ENCODE results near the gene ATAD3C. TPM values are rescaled to one million over a fixed set of nuclear protein-coding genes. Genes with fewer than 3 reads are reported as not detected.
"Not testable (repeated sequence)": the region's sequence is repeated elsewhere in the genome, so short reads cannot be mapped to it uniquely, and the experiment has no call there.

Gene ATAD3C
- total RNA-seq, 1 experiment from 2014 or later, result not detected

DNA sequence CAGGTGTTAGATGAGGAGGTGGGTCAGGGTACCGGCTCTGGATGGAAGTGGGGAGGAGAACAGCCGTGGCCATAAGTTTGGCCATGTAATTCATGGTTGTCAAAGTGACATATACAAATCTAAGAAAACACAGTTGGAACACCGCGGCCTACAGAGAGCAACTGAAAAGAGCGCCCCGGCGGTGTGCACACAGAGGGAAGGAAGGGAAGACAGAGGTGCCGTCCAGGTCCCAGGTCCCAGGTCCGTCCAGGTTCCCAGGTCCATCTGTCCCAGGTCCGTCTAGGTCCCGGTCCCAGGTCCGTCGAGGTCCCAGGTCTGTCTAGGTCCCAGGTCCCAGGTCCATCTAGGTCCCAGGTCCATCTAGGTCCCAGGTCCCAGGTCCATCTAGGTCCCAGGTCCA, 37.9 kb upstream of the ATAD3C start:
- DNase-seq (ENCODE audit: low read depth in 1 of 2, low spot score in 2 of 2), result no peak
- Histone ChIP-seq H3K27me3 (replicated peaks) (no peaks in the 10 kb centered on the region), H3K36me3 (peaks cover 22% of the 10 kb centered on the region), H3K9me3 (replicated peaks) (0 out of 2 replicates have a peak, but pooled peaks cover 2% of the 10 kb centered on the region), H3K4me1 (replicated peaks) (peaks cover 8% of the 10 kb centered on the region), H3K27ac (no peak overlapping the region), H3K4me3 (no peak overlapping the region)

DNA sequence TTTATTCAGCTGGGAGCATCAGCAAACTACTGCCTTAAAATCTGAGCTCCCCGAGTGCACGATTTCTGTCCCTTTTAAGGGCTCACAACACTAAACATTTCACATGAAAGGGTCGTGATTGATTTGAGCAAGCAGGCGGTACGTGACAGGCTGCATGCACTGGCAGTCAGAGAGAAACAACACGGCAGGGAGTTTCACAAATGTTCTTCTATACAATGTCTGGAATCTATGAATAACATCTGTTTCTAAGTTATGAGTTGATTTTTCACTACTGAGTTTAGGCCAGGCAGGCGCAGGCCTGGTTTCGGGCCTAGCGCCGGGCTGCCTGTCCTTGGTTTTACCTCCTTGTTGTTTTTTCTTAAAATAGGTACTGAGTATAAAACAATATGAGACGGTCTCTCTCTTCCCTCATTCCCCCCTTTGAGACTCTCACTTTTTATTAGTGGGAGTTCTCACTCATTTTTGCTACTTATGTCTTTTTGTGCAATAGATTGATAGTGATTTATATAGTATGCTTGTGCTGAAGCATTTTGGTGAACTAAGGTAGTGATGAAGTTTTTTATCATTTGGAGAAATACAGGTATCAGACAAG, 37.1 kb upstream of the ATAD3C start:
- not testable (repeated sequence) for H3K27ac ChIP-seq; H3K27me3 ChIP-seq (replicated peaks); H3K4me1 ChIP-seq (replicated peaks); H3K4me3 ChIP-seq; H3K9me3 ChIP-seq (replicated peaks); DNase-seq (ENCODE audit: low read depth in 1 of 2, low spot score in 2 of 2)
- peaks cover 15% of the 10 kb centered on the region for H3K36me3 ChIP-seq

DNA sequence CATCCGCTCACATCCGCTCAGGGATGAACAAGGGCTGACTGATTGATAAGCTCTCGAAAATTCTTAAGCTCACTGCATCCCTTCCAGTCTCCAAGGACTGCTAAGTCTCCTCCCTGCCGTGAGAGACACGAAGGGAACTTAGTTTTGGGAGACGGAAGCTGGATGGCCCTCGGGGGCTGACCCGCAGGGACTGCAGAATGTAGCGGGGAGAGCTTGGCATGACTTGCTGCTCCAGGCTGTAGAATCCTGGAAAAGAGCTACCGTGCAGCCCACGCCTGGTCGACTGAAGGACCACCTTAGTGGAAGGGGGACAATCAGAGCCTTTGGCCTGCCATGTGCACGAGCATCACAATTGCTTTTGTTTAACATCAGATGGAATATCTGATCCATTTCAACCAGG, 33.7 kb upstream of the ATAD3C start:
- H3K4me1 ChIP-seq (replicated peaks), result no peaks in the 10 kb centered on the region; the same call in 1 of the 2 replicates
- no peaks in the 10 kb centered on the region for H3K36me3 ChIP-seq
- no peaks in the 10 kb centered on the region for H3K27me3 ChIP-seq (replicated peaks)
- H3K27ac ChIP-seq, result no peak overlapping the region
- no peak for DNase-seq (ENCODE audit: low read depth in 1 of 2, low spot score in 2 of 2)
- no peak overlapping the region for H3K4me3 ChIP-seq
- 0 out of 2 replicates have a peak, but pooled peaks cover 2% of the 10 kb centered on the region for H3K9me3 ChIP-seq (replicated peaks)

- not testable (repeated sequence) for DNase-seq (ENCODE audit: low read depth in 1 of 2, low spot score in 2 of 2); H3K27ac ChIP-seq; H3K4me3 ChIP-seq; H3K4me1 ChIP-seq (replicated peaks); H3K36me3 ChIP-seq; H3K9me3 ChIP-seq (replicated peaks); H3K27me3 ChIP-seq (replicated peaks)
Measured at GRCh38 chr1:1417396-1417795, 32.1 kb upstream of the ATAD3C start.

GRCh38 chr1:1417825-1418463, 31.5 kb upstream of the ATAD3C start:
- H3K27ac ChIP-seq; DNase-seq (ENCODE audit: low read depth in 1 of 2, low spot score in 2 of 2); H3K27me3 ChIP-seq (replicated peaks); H3K9me3 ChIP-seq (replicated peaks); H3K4me1 ChIP-seq (replicated peaks); H3K36me3 ChIP-seq; H3K4me3 ChIP-seq: not testable (repeated sequence)

DNA sequence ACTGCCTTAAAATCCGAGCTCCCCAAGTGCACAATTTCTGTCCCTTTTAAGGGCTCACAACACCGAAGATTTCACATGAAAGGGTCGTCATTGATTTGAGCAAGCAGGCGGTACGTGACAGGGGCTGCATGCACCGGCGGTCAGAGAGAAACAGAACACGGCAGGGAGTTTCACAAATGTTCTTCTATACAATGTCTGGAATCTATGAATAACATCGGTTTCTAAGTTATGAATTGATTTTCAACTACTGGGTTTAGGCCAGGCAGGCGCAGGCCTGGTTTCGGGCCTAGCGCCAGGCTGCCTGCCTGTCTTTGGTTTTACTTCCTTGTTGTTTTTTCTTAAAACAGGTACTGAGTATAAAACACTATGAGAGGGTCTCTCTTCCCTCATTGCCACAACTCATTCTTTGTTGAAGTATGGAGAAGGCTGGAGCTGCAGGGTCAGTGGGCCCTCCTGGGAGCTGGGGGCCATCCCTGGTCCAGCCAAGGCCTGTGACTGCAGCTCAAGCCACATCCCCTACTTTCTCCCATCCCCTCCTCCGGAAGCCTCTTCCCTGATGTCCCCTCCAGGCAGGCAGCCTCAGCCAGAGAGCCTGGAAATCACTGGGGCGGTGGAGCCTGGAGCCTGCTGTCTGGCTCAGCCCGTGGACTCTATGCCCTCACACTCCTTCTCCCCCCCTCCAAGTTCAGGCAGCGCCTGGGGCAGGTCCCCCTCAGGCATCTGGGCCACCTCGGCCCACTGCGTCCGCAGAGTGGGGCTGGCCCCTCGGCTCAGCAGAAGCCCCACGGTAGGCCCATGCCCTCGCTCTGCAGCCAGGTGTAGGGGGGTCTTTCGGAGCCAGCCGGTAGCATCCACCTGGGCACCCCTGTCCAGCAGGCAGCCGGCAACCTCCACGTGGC, 30.8 kb upstream of the ATAD3C start:
- no peak for DNase-seq (ENCODE audit: low read depth in 1 of 2, low spot score in 2 of 2)
- H3K27ac ChIP-seq, result no peak overlapping the region
- no peaks in the 10 kb centered on the region for H3K9me3 ChIP-seq (replicated peaks)
- no peak overlapping the region for H3K4me3 ChIP-seq
- no peaks in the 10 kb centered on the region for H3K27me3 ChIP-seq (replicated peaks)
- H3K36me3 ChIP-seq, result no peaks in the 10 kb centered on the region
- H3K4me1 ChIP-seq (replicated peaks), result peaks cover 7% of the 10 kb centered on the region

- no peak for DNase-seq (ENCODE audit: low read depth in 1 of 2, low spot score in 2 of 2)
- H3K4me1 ChIP-seq (replicated peaks), result peaks cover 7% of the 10 kb centered on the region
- H3K27ac ChIP-seq, result no peak overlapping the region
- no peaks in the 10 kb centered on the region for H3K27me3 ChIP-seq (replicated peaks)
- no peak overlapping the region for H3K4me3 ChIP-seq
- H3K36me3 ChIP-seq, result no peaks in the 10 kb centered on the region
- no peaks in the 10 kb centered on the region for H3K9me3 ChIP-seq (replicated peaks)
Measured at GRCh38 chr1:1419363-1419812, 30.1 kb upstream of the ATAD3C start.

DNA sequence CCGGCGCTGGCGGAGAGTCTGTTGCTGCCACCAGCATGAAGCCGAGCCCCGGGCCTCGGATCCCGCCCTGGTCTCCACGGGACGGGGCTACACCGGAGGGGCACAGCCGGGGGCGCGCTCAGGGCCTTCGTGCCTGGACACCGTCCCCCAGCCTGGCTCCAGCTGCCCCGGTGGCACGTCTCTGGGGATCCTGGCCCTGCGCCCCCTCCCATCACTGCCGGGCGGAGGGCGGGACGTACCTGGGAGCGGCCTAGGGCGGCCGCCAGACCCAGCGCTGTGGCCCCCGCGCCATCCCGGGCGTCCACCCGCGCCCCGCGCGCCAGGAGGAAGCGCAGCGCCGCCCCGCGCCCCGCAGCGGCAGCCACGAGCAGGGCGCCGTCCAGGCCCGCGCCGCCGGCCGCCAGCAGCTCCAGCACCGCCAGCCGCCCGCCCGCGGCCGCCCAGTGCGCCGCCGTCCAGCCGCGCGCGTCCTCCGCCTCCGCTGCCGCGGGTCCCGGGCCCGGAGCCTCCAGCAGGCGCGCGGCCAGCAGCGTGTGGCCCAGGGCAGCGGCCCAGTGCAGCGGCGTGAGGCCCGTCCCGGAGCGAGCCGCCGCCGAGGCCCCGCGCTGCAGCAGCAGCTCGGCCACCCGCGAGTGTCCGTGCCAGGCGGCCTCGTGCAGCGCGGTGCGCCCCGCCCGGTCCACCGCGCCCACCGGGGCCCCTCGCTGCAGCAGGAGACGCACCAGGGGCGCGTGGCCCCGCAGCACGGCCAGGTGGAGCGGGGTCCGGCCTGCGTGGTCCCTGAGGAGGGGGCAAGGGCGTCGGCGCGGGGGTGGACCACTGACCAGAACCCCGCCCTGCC, 29.5 kb upstream of the ATAD3C start:
- DNase-seq (ENCODE audit: low read depth in 1 of 2, low spot score in 2 of 2), result no peak
- H3K36me3 ChIP-seq, result no peaks in the 10 kb centered on the region
- H3K27me3 ChIP-seq (replicated peaks), result no peaks in the 10 kb centered on the region
- H3K4me3 ChIP-seq, result no peak overlapping the region
- no peak overlapping the region for H3K27ac ChIP-seq
- no peaks in the 10 kb centered on the region for H3K9me3 ChIP-seq (replicated peaks)
- peaks cover 7% of the 10 kb centered on the region for H3K4me1 ChIP-seq (replicated peaks)

DNA sequence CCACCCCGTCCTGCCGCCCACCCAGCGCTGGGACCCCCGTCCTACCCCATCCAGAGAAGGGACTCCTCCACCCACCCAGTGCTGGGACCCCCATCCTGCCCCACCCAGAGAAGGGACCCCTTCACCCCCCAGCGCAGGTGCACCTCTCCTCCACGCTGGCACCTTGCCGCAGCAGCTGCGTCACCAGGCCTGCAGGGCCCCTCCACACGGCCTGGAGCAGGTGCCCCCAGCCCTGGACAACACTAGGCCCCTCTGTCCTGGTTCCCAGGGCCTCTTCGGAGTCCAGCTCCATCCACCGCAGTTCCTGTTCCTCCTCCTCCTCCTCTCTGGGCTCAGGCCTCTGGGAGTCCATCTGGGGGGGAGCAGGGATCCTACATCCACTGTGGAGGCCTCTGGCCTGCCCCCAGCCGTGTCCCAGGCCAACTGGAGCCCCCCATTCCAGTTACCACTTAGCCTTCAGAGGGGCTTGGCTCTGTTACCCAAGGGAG, 28.8 kb upstream of the ATAD3C start:
- no peaks in the 10 kb centered on the region for H3K9me3 ChIP-seq (replicated peaks)
- H3K27ac ChIP-seq, result no peak overlapping the region
- H3K36me3 ChIP-seq, result no peaks in the 10 kb centered on the region
- peaks cover 7% of the 10 kb centered on the region for H3K4me1 ChIP-seq (replicated peaks)
- no peaks in the 10 kb centered on the region for H3K27me3 ChIP-seq (replicated peaks)
- DNase-seq (ENCODE audit: low read depth in 1 of 2, low spot score in 2 of 2), result no peak
- H3K4me3 ChIP-seq, result no peak overlapping the region

DNA sequence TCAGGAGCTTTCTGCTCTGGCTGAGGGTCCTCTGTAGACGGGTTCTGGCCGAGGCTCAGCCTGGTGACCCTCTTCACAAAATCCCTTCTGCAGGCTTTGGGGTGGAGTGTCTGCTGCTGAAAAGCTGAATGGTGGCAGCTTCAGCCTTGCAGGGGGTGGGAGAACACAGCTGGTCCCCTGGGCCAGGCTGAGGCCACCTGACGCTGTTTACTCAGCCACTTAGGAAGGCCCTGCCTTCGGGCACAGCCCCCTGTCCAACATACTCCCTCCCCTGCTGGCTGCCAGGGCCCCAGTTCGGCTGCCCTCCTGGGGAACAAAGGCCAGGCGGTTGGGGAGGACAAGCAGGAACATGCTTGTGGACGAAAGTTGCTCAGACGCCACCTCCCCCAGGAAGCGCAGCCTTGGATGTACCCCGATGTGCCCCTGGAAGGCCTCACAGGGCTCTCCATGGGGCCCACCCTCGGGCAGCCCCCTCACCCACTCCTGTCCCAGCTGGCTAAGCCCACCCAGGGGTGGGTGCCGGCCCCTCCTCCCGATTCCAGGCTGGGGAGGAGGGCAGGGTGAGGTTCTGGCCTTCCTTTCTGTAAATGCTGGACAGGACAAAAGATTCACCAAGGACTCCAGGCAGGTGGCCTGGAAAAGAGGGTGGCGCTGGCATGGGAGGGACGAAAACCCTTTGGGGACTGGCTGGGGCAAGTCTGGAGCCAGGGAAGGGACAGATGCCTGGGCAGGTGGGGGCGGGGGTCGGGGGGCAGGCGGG, 28.2 kb upstream of the ATAD3C start, which contains the start of gene ANKRD65:
Gene ANKRD65, minus strand, starts transcription at position 130 of the 760 bp plus-strand sequence. CDS start 271 bp downstream, outside the sequence.
- no peaks in the 10 kb centered on the region for H3K9me3 ChIP-seq (replicated peaks)
- DNase-seq (ENCODE audit: low read depth in 1 of 2, low spot score in 2 of 2), result no peak
- no peak within 1 kb of the TSS for H3K27ac ChIP-seq
- H3K4me1 ChIP-seq (replicated peaks), result peaks cover 7% of the 10 kb centered on the region
- no peak within 1 kb of the TSS for H3K4me3 ChIP-seq
- no peaks in the 10 kb centered on the region for H3K36me3 ChIP-seq
- no peaks in the 10 kb centered on the region for H3K27me3 ChIP-seq (replicated peaks)

- Histone ChIP-seq H3K27ac (no peak overlapping the region), H3K27me3 (replicated peaks) (no peaks in the 10 kb centered on the region), H3K4me1 (replicated peaks) (peaks cover 7% of the 10 kb centered on the region), H3K9me3 (replicated peaks) (no peaks in the 10 kb centered on the region), H3K4me3 (no peak overlapping the region), H3K36me3 (no peaks in the 10 kb centered on the region)
- no peak for DNase-seq (ENCODE audit: low read depth in 1 of 2, low spot score in 2 of 2)
Measured at GRCh38 chr1:1421907-1422464, 27.5 kb upstream of the ATAD3C start.

DNA sequence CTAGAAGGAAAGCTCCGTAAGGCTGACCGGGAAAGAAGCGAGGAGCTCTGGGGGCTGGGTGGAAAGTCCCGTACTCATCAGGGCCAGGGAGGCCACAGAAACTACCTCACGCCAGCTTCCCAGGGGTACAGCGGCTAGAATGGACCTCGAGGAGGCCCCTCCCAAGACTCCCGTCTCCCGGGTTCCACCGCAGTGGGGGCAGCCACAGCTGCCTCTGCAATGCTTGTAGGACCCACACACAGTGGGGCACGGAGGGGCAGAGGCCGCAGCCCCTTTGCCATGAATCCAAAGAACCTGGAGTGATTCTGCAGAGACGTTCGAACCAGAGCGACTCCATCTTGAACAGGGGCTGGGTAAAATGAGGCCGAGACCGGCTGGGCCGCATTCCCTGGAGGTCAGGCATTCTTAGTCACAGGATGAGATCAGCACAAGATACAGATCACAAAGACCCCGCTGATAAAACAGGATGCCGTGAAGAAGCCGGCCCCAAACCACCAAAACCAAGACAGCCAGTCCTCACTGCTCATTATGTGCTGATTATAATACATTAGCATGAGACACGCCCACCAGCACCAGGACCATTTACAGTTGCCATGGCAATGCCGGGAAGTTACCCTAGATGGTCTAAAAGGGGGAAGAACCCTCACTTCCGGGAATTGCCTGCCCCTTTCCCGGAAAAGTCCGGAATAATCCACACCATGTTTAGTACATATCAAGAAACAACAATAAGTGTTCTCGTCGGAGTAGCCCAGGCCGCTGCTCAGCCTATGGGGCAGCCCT, 26.8 kb upstream of the ATAD3C start:
- DNase-seq (ENCODE audit: low read depth in 1 of 2, low spot score in 2 of 2), result peak in 1 of 2 experiments; percentile 50
- Histone ChIP-seq H3K4me3 (no peak overlapping the region), H3K27me3 (replicated peaks) (no peaks in the 10 kb centered on the region), H3K27ac (no peak overlapping the region), H3K36me3 (no peaks in the 10 kb centered on the region), H3K4me1 (replicated peaks) (peaks cover 7% of the 10 kb centered on the region), H3K9me3 (replicated peaks) (no peaks in the 10 kb centered on the region)

All from SJSA1 (cell line).